Right lobe of liver (tissue), 4 donors: ENCODE measurements around the gene PI4K2B.

Experiments
- POLR2A ChIP-seq: fragments of 450-650 bp; IDR thresholded peaks from one replicate; pipeline ENCODE4 v1.6.1; 2017; ENCODE audit warnings: antibody characterized with exemption, mild to moderate bottlenecking
- TF ChIP-seq, protein P1 (sequence below), 4 donors: fragments of 200-600 bp in 3 of 4; fragments of 450-650 bp in 1 of 4; IDR thresholded peaks; one replicate each; pipeline versions ENCODE4 v1.5.1 to v1.8.0; 2016 to 2022; ENCODE audit warnings: antibody characterized with exemption in 4 of 4, mild to moderate bottlenecking in 2 of 4
- donor health status: DM: no; HTN: no; CAD: no.
- donor health status: DM: no; HTN: no; CAD: no.
- donor health status: DM: no; HTN: yes; CAD: no.

- no peak for TF ChIP-seq POLR2A
- TF ChIP-seq, protein P1, sequence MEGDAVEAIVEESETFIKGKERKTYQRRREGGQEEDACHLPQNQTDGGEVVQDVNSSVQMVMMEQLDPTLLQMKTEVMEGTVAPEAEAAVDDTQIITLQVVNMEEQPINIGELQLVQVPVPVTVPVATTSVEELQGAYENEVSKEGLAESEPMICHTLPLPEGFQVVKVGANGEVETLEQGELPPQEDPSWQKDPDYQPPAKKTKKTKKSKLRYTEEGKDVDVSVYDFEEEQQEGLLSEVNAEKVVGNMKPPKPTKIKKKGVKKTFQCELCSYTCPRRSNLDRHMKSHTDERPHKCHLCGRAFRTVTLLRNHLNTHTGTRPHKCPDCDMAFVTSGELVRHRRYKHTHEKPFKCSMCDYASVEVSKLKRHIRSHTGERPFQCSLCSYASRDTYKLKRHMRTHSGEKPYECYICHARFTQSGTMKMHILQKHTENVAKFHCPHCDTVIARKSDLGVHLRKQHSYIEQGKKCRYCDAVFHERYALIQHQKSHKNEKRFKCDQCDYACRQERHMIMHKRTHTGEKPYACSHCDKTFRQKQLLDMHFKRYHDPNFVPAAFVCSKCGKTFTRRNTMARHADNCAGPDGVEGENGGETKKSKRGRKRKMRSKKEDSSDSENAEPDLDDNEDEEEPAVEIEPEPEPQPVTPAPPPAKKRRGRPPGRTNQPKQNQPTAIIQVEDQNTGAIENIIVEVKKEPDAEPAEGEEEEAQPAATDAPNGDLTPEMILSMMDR (IDR thresholded peaks at IDR 0.05) = no peak
Observed at GRCh38 chr4:25190407-25190806, 43.4 kb upstream of the PI4K2B start.
